Activated CD4-positive, alpha-beta T cell treated with anti-CD3 and anti-CD28 coated beads, Interleukin-2, Interleukin-4, amounts not matched to agents 100 ng/mL and 50 ng/mL, durations not matched to agents 16 hours and 8 hours (primary cell): Measurements from ENCODE around the gene LINC00237.

Experiments used
- DNase-seq: peaks from one replicate; pipeline ENCODE4 v3.0.0-alpha.2; 2020; ENCODE audit warnings: low spot score

LINC00237 gene

GRCh38 chr20:21106171-21107017 is at the start of gene LINC00237:
Gene LINC00237 (minus strand): TSS chr20:21106358.
- DNase-seq = no peak

GRCh38 chr20:21155268-21155667 is 49.1 kb upstream of the LINC00237 start:
- no peak for DNase-seq

GRCh38 chr20:21154692-21155091 is 48.5 kb upstream of the LINC00237 start:
- no peak for DNase-seq

- DNase-seq = no peak
Observed at GRCh38 chr20:21151791-21152190, 45.6 kb upstream of the LINC00237 start.

- DNase-seq = no peak
Observed at GRCh38 chr20:21149344-21149743, 43.2 kb upstream of the LINC00237 start.

- peak; percentile 11 for DNase-seq
Observed at GRCh38 chr20:21147593-21147992, 41.4 kb upstream of the LINC00237 start.

- DNase-seq = no peak
Observed at GRCh38 chr20:21146215-21146614, 40.1 kb upstream of the LINC00237 start.

- no peak for DNase-seq
Observed at GRCh38 chr20:21145424-21145823, 39.3 kb upstream of the LINC00237 start.

- DNase-seq = no peak
Observed at GRCh38 chr20:21143194-21143890, 37.2 kb upstream of the LINC00237 start.

- no peak for DNase-seq
Observed at GRCh38 chr20:21141825-21142224, 35.7 kb upstream of the LINC00237 start.

GRCh38 chr20:21139881-21140566 is 33.9 kb upstream of the LINC00237 start:
- no peak for DNase-seq

- no peak for DNase-seq
Observed at GRCh38 chr20:21137078-21137477, 30.9 kb upstream of the LINC00237 start.

- DNase-seq = no peak
Observed at GRCh38 chr20:21136015-21136732, 30.0 kb upstream of the LINC00237 start.

- no peak for DNase-seq
Observed at GRCh38 chr20:21134883-21135493, 28.8 kb upstream of the LINC00237 start.

- no peak for DNase-seq
Observed at GRCh38 chr20:21133917-21134622, 27.9 kb upstream of the LINC00237 start.

GRCh38 chr20:21133404-21133803 is 27.2 kb upstream of the LINC00237 start:
- no peak for DNase-seq

- DNase-seq = no peak
Observed at GRCh38 chr20:21129861-21130260, 23.7 kb upstream of the LINC00237 start.

GRCh38 chr20:21127201-21127981 is 21.2 kb upstream of the LINC00237 start:
- DNase-seq = no peak

GRCh38 chr20:21126581-21126870 is 20.4 kb upstream of the LINC00237 start:
- DNase-seq = no peak

GRCh38 chr20:21125849-21126580 is 19.9 kb upstream of the LINC00237 start, which contains the start of gene KIZ:
Gene KIZ (plus strand): TSS chr20:21126082. CDS start chr20:21126116, 34 bp downstream.
- DNase-seq = peak; percentile 97
